Neural progenitor cell (in vitro differentiated cells): ENCODE measurements around the gene DSCAML1. TPM values are rescaled to one million over a fixed set of nuclear protein-coding genes. Genes with fewer than 3 reads are reported as not detected.

Experiments used
- DNase-seq: peaks from one replicate; pipeline ENCODE4 v3.0.0-alpha.2; 2016; ENCODE audit warnings: low spot score
- H2AFZ ChIP-seq: fragments of 200-600 bp; sonication (generic); replicated peaks from 2 replicates; pipeline ENCODE4 v1.6.1; 2016; ENCODE audit warnings: antibody characterized with exemption
- H3F3A ChIP-seq: fragments of 200-600 bp; sonication (generic); 2 replicates; pipeline ENCODE4 v1.6.1; 2016; ENCODE audit warnings: antibody characterized with exemption, low read depth
- H3K27ac ChIP-seq: fragments of 200-600 bp; sonication (generic); 2 replicates; pipeline ENCODE4 v1.5.1; 2016; ENCODE audit warnings: mild to moderate bottlenecking
- H3K27me3 ChIP-seq: fragments of 200-600 bp; sonication (generic); 2 replicates; pipeline ENCODE4 v1.6.1; 2016; ENCODE audit warnings: mild to moderate bottlenecking, moderate library complexity
- H3K36me3 ChIP-seq: fragments of 200-600 bp; sonication (generic); 2 replicates; pipeline ENCODE4 v1.5.1; 2016
- H3K4me1 ChIP-seq: fragments of 200-600 bp; sonication (generic); 2 replicates; pipeline ENCODE4 v1.6.1; 2016; ENCODE audit warnings: mixed run types
- H3K4me2 ChIP-seq: fragments of 200-600 bp; sonication (generic); 2 replicates; pipeline ENCODE4 v1.6.1; 2016
- H3K4me3 ChIP-seq: fragments of 200-600 bp; sonication (generic); 2 replicates; pipeline ENCODE4 v1.5.1; 2016
- H3K79me2 ChIP-seq: fragments of 200-600 bp; sonication (generic); 2 replicates; pipeline ENCODE4 v1.6.1; 2016; ENCODE audit warnings: low read depth
- H3K9ac ChIP-seq: fragments of 200-600 bp; sonication (generic); 2 replicates; pipeline ENCODE4 v1.6.1; 2016
- H3K9me3 ChIP-seq: fragments of 200-600 bp; sonication (generic); 2 replicates; pipeline ENCODE4 v1.5.1; 2016; ENCODE audit warnings: low read depth
- H4K20me1 ChIP-seq: fragments of 200-600 bp; sonication (generic); 2 replicates; pipeline ENCODE4 v1.6.1; 2016; ENCODE audit warnings: low read depth
- H3K27ac Mint-ChIP-seq: 3 replicates; pipeline ENCODE4 v1.8.0; 2021; ENCODE audit warnings: mixed read lengths
- H3K27me3 Mint-ChIP-seq: 2 replicates; pipeline ENCODE4 v1.8.0; 2022; ENCODE audit warnings: low read depth, mild to moderate bottlenecking, inconsistent platforms, moderate library complexity, mixed read lengths; ENCODE audit not compliant: insufficient read depth
- H3K36me3 Mint-ChIP-seq: 3 replicates; pipeline ENCODE4 v1.8.0; 2021; ENCODE audit warnings: mixed read lengths
- H3K4me1 Mint-ChIP-seq: 3 replicates; pipeline ENCODE4 v1.8.0; 2021; ENCODE audit warnings: mixed read lengths
- H3K4me3 Mint-ChIP-seq: 3 replicates; pipeline ENCODE4 v1.8.0; 2021; ENCODE audit warnings: mild to moderate bottlenecking, moderate library complexity, mixed read lengths
- H3K9me3 Mint-ChIP-seq: 3 replicates; pipeline ENCODE4 v1.8.0; 2020; ENCODE audit warnings: mixed read lengths
- CTCF ChIP-seq: fragments of 200-600 bp; sonication (generic); IDR thresholded peaks from 2 replicates; pipeline ENCODE4 v1.5.1; 2017; ENCODE audit warnings: antibody characterized with exemption, mild to moderate bottlenecking
- EZH2 ChIP-seq: fragments of 200-600 bp; sonication (generic); IDR thresholded peaks from 2 replicates; pipeline ENCODE4 v1.6.1; 2017; ENCODE audit warnings: antibody characterized with exemption, mild to moderate bottlenecking, moderate library complexity
- EZH2phosphoT487 ChIP-seq: fragments of 200-600 bp; sonication (generic); IDR thresholded peaks from 2 replicates; pipeline ENCODE4 v1.6.1; 2017; ENCODE audit warnings: antibody characterized with exemption
- total RNA-seq: library from RNA; depleted of rRNA; stranded (reverse); fragments of >200 nt; gene quantifications from 2 replicates; pipeline ENCODE4 v1.2.3, GENCODE V29; 2015; ENCODE audit warnings: low replicate concordance

DSCAML1 gene
- total RNA-seq, 1 donor from 2014 or later = 0.06 TPM

GRCh38 chr11:117702946-117703598 is 93.9 kb downstream of the DSCAML1 start:
- Histone ChIP-seq H3K36me3 (no peaks in the 10 kb centered on the region), H3F3A (peaks cover 21% of the 10 kb centered on the region), H3K9me3 (no peaks in the 10 kb centered on the region), H3K27me3 (no peaks in the 10 kb centered on the region), H3K4me2 (peak overlapping the region; percentile 48), H3K9ac (no peak overlapping the region), H3K27ac (no peak overlapping the region), H3K4me1 (peaks cover 36% of the 10 kb centered on the region), H3K79me2 (no peaks in the 10 kb centered on the region), H2AFZ (no peak overlapping the region), H3K4me3 (no peak overlapping the region), H4K20me1 (peaks cover 7% of the 10 kb centered on the region)
- H3K9me3 Mint-ChIP-seq = no peaks in the 10 kb centered on the region
- H3K36me3 Mint-ChIP-seq = no peaks in the 10 kb centered on the region
- H3K4me1 Mint-ChIP-seq = peaks cover 49% of the 10 kb centered on the region
- no peak overlapping the region for H3K27ac Mint-ChIP-seq
- TF ChIP-seq EZH2 (no peak), CTCF (peak; percentile 4), EZH2phosphoT487 (no peak)
- DNase-seq = peak; percentile 64
- H3K27me3 Mint-ChIP-seq = peaks cover 21% of the 10 kb centered on the region
- H3K4me3 Mint-ChIP-seq = no peak overlapping the region

GRCh38 chr11:117701781-117702180 is 95.2 kb downstream of the DSCAML1 start:
- no peak overlapping the region for H3K27ac Mint-ChIP-seq
- no peak overlapping the region for H3K4me3 Mint-ChIP-seq
- peaks cover 49% of the 10 kb centered on the region for H3K4me1 Mint-ChIP-seq
- H3K27me3 Mint-ChIP-seq = peaks cover 21% of the 10 kb centered on the region
- Histone ChIP-seq H3K36me3 (no peaks in the 10 kb centered on the region), H3K79me2 (no peaks in the 10 kb centered on the region), H4K20me1 (peaks cover 7% of the 10 kb centered on the region), H3K9me3 (no peaks in the 10 kb centered on the region), H3K4me2 (peak overlapping the region; percentile 14), H2AFZ (no peak overlapping the region), H3K27me3 (no peaks in the 10 kb centered on the region), H3K4me3 (no peak overlapping the region), H3K27ac (no peak overlapping the region), H3F3A (peaks cover 20% of the 10 kb centered on the region), H3K4me1 (peaks cover 37% of the 10 kb centered on the region), H3K9ac (no peak overlapping the region)
- H3K9me3 Mint-ChIP-seq = no peaks in the 10 kb centered on the region
- no peak for DNase-seq
- H3K36me3 Mint-ChIP-seq = no peaks in the 10 kb centered on the region
- TF ChIP-seq CTCF (no peak), EZH2 (no peak), EZH2phosphoT487 (no peak)

- Mint-ChIP-seq H3K27ac (no peak overlapping the region), H3K36me3 (no peaks in the 10 kb centered on the region), H3K9me3 (no peaks in the 10 kb centered on the region), H3K4me1 (peaks cover 40% of the 10 kb centered on the region), H3K27me3 (peaks cover 11% of the 10 kb centered on the region), H3K4me3 (no peak overlapping the region)
- Histone ChIP-seq H3K36me3 (no peaks in the 10 kb centered on the region), H2AFZ (no peak overlapping the region), H3K9ac (no peak overlapping the region), H3K79me2 (no peaks in the 10 kb centered on the region), H3K4me3 (no peak overlapping the region), H4K20me1 (peaks cover under 1% of the 10 kb centered on the region), H3K27me3 (peaks cover 4% of the 10 kb centered on the region), H3K4me2 (no peak overlapping the region), H3K9me3 (no peaks in the 10 kb centered on the region), H3K27ac (no peak overlapping the region), H3K4me1 (peaks cover 36% of the 10 kb centered on the region), H3F3A (peaks cover 12% of the 10 kb centered on the region)
- TF ChIP-seq CTCF (no peak), EZH2 (no peak), EZH2phosphoT487 (no peak)
- no peak for DNase-seq
Measured at GRCh38 chr11:117700551-117700950, 96.5 kb downstream of the DSCAML1 start.
